Ascending aorta (tissue), 2 donors: ENCODE data around the gene B3GNT8. TPM values are rescaled to one million over a fixed set of nuclear protein-coding genes. Genes with fewer than 3 reads are reported as not detected.

Experiments
- DNase-seq, 2 donors: peaks; one replicate each; pipeline ENCODE4 v3.0.0-alpha.2; 2019; ENCODE audit warnings: low spot score in 2 of 2
- H3K27ac ChIP-seq, 2 donors: fragments of 200-600 bp; sonication (generic); one replicate each; pipeline ENCODE4 v1.5.1; 2016 to 2017; ENCODE audit warnings: mild to moderate bottlenecking in 1 of 2
- H3K27me3 ChIP-seq: fragments of 200-600 bp; sonication (generic); one replicate; pipeline ENCODE4 v1.5.1; 2017
- H3K36me3 ChIP-seq, 2 donors: fragments of 200-600 bp; sonication (generic); one replicate each; pipeline ENCODE4 v1.5.1; 2016
- H3K4me1 ChIP-seq, 2 donors: fragments of 200-600 bp; sonication (generic); one replicate each; pipeline ENCODE4 v1.5.1; 2016 to 2017; ENCODE audit warnings: mild to moderate bottlenecking in 1 of 2
- H3K4me3 ChIP-seq, 2 donors: fragments of 200-600 bp; sonication (generic); one replicate each; pipeline ENCODE4 v1.5.1; 2016 to 2017; ENCODE audit warnings: mild to moderate bottlenecking in 1 of 2
- H3K9me3 ChIP-seq, 2 donors: fragments of 200-600 bp; sonication (generic); one replicate each; pipeline ENCODE4 v1.5.1; 2016
- intact Hi-C: fragments of 100-400 bp; cut with DNase I; formaldehyde crosslinking; loops from one replicate; pipeline ENCODE4 v1.15.1; 2023
- total RNA-seq: library from RNA; depleted of rRNA; stranded (reverse); fragments of >200 nt; gene quantifications from one replicate; pipeline ENCODE4 v1.1.0, GENCODE V29; 2016
- TF ChIP-seq, protein P1 (sequence below), 3 experiments: fragments of 200-600 bp in 2 of 3; fragments of 450-650 bp in 1 of 3; sonication (generic) in 2 of 3; IDR thresholded peaks; one replicate each; pipeline ENCODE4 v1.5.1; 2016 to 2019; ENCODE audit warnings: antibody characterized with exemption in 3 of 3, mild to moderate bottlenecking in 1 of 3, moderate library complexity in 1 of 3

Gene B3GNT8
- total RNA-seq, 1 donor from 2014 or later, result 3.7 TPM

DNA sequence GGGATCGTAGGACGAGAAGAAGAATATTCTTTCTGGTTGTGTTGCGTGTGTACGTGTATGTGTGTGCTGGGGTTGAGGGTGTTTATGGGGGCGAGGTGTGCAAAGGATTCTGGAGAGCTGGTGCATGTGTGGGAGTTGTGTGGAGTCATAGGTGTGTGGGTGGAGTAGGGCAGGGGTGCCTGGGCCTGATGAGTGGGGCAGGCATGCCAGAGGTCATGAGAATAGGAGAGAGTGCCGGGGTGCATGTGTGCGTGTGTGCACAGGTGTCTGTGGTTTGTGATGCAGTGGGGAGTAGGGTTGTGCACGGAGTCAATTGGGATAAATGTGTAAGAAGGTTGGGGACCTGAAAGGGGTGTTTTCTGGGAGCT lies 50.2 kb downstream of the B3GNT8 start:
- Histone ChIP-seq H3K9me3 (no peaks in the 10 kb centered on the region), H3K36me3 (peaks cover 0 to 2% of the 10 kb centered on the region in 2 donors), H3K27ac (peak overlapping the region; percentile 71 to 75), H3K27me3 (no peaks in the 10 kb centered on the region), H3K4me3 (peak overlapping the region; percentile 57 to 69), H3K4me1 (peaks cover 0 to 14% of the 10 kb centered on the region in 2 donors)
- intact Hi-C loops, result loop anchor here (1.0 to 2.0 kb wide), 2 partner anchors 20 to 22 kb away; partner anchors contain the start of genes BCKDHA and EXOSC5
- no peak for DNase-seq
- TF ChIP-seq, protein P1, sequence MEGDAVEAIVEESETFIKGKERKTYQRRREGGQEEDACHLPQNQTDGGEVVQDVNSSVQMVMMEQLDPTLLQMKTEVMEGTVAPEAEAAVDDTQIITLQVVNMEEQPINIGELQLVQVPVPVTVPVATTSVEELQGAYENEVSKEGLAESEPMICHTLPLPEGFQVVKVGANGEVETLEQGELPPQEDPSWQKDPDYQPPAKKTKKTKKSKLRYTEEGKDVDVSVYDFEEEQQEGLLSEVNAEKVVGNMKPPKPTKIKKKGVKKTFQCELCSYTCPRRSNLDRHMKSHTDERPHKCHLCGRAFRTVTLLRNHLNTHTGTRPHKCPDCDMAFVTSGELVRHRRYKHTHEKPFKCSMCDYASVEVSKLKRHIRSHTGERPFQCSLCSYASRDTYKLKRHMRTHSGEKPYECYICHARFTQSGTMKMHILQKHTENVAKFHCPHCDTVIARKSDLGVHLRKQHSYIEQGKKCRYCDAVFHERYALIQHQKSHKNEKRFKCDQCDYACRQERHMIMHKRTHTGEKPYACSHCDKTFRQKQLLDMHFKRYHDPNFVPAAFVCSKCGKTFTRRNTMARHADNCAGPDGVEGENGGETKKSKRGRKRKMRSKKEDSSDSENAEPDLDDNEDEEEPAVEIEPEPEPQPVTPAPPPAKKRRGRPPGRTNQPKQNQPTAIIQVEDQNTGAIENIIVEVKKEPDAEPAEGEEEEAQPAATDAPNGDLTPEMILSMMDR (IDR thresholded peaks at IDR 0.05), result no peak

DNA sequence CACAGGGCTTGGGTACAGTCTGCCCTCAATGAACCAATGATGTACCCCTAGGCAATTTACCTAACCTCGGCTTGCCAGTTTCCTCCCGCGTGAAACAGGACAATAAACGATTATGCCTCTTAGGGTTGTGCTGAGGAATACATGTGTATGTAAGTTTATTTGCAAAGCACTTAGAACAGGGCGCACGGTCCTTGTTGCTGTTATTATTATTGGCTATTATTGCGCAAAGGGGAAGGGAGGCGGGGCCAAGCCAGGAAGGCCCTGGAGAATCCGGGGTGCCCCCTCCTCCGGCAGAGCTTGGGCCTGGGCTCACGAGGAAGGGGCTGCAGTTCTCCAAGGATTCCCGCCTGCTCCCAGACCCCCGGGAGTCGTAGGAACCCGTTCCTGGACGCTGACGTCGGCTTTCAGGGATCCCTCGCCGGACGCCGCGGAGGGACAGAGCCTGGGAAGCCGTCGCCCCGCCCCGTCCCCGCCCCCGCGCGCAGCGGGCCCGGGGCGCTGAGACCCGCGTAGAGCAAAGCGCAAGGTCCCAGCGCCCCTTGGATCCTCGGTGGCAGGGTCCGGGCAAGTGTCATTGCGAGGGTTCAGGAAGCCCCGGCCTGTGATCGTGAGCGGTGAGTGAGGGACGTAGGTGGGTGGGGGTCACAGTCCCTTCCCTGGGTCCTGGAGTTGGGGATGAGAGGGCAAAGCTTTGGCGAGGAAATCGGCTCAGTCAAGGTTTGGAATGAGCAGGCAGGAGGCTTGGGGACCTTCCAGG lies 50.8 kb downstream of the B3GNT8 start, which contains the start of gene TMEM91:
Gene TMEM91, plus strand, starts transcription at position 293 of the 757 bp plus-strand sequence. CDS start 1,777 bp downstream, outside the sequence.
- Histone ChIP-seq H3K27ac (peak within 1 kb of the TSS; percentile 71 to 75), H3K4me3 (peak within 1 kb of the TSS; percentile 57 to 69), H3K4me1 (peaks cover 0 to 14% of the 10 kb centered on the region in 2 donors), H3K9me3 (no peaks in the 10 kb centered on the region), H3K36me3 (no peaks in the 10 kb centered on the region), H3K27me3 (no peaks in the 10 kb centered on the region)
- intact Hi-C loops, result loop anchor here (1.0 to 2.0 kb wide), 2 partner anchors 21 to 22 kb away; partner anchors contain the start of genes BCKDHA and EXOSC5
- TF ChIP-seq, protein P1 (IDR thresholded peaks at IDR 0.05), result no peak
- no peak for DNase-seq

Other genes with a start within 250 kb of the B3GNT8 start
- not detected for gene CYP2S1, start 234.2 kb downstream of the B3GNT8 start, total RNA-seq
- 122 TPM for gene AXL, start 208.2 kb downstream of the B3GNT8 start, total RNA-seq
- 81.1 TPM for gene HNRNPUL1, start 163.0 kb downstream of the B3GNT8 start, total RNA-seq
- 18.4 TPM for gene CCDC97, start 117.2 kb downstream of the B3GNT8 start, total RNA-seq
- 103 TPM for gene TGFB1, start 73.5 kb downstream of the B3GNT8 start, total RNA-seq
- gene B9D2, start 63.2 kb downstream of the B3GNT8 start, total RNA-seq, result 17.5 TPM
- 14.2 TPM for gene TMEM91, start 50.8 kb downstream of the B3GNT8 start, total RNA-seq
- 30.3 TPM for gene EXOSC5, start 30.0 kb downstream of the B3GNT8 start, total RNA-seq
- 28.5 TPM for gene BCKDHA, start 29.6 kb downstream of the B3GNT8 start, total RNA-seq
- 21.2 TPM for gene DMAC2, start 12.5 kb upstream of the B3GNT8 start, total RNA-seq
- not detected for gene ERICH4, start 15.8 kb upstream of the B3GNT8 start, total RNA-seq
- not detected for gene CEACAM21, start 148.8 kb upstream of the B3GNT8 start, total RNA-seq
- not detected for gene CEACAM4, start 199.7 kb upstream of the B3GNT8 start, total RNA-seq